ENCODE measurements around the gene CHMP4A.

CHMP4A gene

GRCh38 chr14:24212924-24213865 is at the start of gene CHMP4A:
Gene CHMP4A (minus strand): TSS chr14:24213488. CDS start chr14:24213439, 49 bp downstream.
- DNase-seq (ENCODE audit: low read depth), result peak; percentile 96

- DNase-seq (ENCODE audit: low read depth), result no peak
Observed at GRCh38 chr14:24261969-24262327, 48.7 kb upstream of the CHMP4A start.

GRCh38 chr14:24261256-24261968 is 48.1 kb upstream of the CHMP4A start:
- DNase-seq (ENCODE audit: low read depth), result no peak

GRCh38 chr14:24260780-24261157 is 47.5 kb upstream of the CHMP4A start:
- DNase-seq (ENCODE audit: low read depth), result no peak

- DNase-seq (ENCODE audit: low read depth), result no peak
Observed at GRCh38 chr14:24260026-24260779, 46.9 kb upstream of the CHMP4A start.

- DNase-seq (ENCODE audit: low read depth), result no peak
Observed at GRCh38 chr14:24259282-24260025, 46.2 kb upstream of the CHMP4A start.

- no peak for DNase-seq (ENCODE audit: low read depth)
Observed at GRCh38 chr14:24258548-24259265, 45.4 kb upstream of the CHMP4A start.

GRCh38 chr14:24258119-24258518 is 44.8 kb upstream of the CHMP4A start:
- no peak for DNase-seq (ENCODE audit: low read depth)

- no peak for DNase-seq (ENCODE audit: low read depth)
Observed at GRCh38 chr14:24256960-24257359, 43.7 kb upstream of the CHMP4A start.

- no peak for DNase-seq (ENCODE audit: low read depth)
Observed at GRCh38 chr14:24255931-24256711, 42.8 kb upstream of the CHMP4A start.

GRCh38 chr14:24255438-24255837 is 42.1 kb upstream of the CHMP4A start:
- no peak for DNase-seq (ENCODE audit: low read depth)

GRCh38 chr14:24254630-24255392 is 41.5 kb upstream of the CHMP4A start:
- no peak for DNase-seq (ENCODE audit: low read depth)

GRCh38 chr14:24253936-24254335 is 40.6 kb upstream of the CHMP4A start:
- DNase-seq (ENCODE audit: low read depth), result no peak

GRCh38 chr14:24252289-24253124 is 39.2 kb upstream of the CHMP4A start:
- DNase-seq (ENCODE audit: low read depth), result no peak

GRCh38 chr14:24251880-24252288 is 38.6 kb upstream of the CHMP4A start:
- DNase-seq (ENCODE audit: low read depth), result no peak

- no peak for DNase-seq (ENCODE audit: low read depth)
Observed at GRCh38 chr14:24250354-24250753, 37.1 kb upstream of the CHMP4A start.

- no peak for DNase-seq (ENCODE audit: low read depth)
Observed at GRCh38 chr14:24249230-24250021, 36.1 kb upstream of the CHMP4A start.

- DNase-seq (ENCODE audit: low read depth), result no peak
Observed at GRCh38 chr14:24247422-24247821, 34.1 kb upstream of the CHMP4A start.

Data from activated gamma-delta T cell treated with anti-CD3 and anti-CD28 coated beads, Interleukin-2, amount 50 U/mL, for 16 hours (primary cell).